CD4-positive, alpha-beta T cell treated with Interferon gamma for 1 hour (primary cell): ENCODE data around the gene HIGD2A.

Source experiments
- DNase-seq: peaks from one replicate; pipeline ENCODE4 v3.0.0-alpha.2; 2020

The HIGD2A gene

GRCh38 chr5:176418251-176418650 is 29.7 kb downstream of the HIGD2A start:
- no peak for DNase-seq

GRCh38 chr5:176420086-176420485 is 31.5 kb downstream of the HIGD2A start:
- no peak for DNase-seq

DNA sequence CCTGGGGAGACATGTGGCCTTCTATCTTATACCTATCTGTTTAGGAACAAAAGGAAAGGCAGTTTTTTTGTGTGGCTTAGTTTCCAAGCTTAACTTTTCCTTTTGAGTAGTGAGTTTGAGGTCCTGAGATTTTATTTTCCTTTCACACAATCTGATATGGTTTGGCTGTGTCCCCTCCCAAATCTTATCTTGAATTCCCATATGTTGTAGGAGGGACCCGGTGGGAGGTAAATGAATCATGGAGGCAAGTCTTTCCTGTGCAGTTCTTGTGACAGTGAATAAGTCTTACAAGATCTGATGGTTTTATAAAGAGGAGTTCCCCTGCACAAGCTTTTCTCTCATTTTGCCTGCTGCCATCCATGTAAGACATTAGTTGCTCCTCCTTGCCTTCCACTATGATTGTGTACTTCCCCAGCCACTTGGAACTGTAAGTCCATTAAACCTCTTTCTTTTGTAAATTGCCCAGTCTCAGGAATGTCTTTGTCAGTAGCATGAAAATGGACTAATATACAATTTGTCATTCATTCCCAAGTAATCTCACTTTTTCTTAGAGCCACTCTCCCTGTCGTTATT is 32.5 kb downstream of the HIGD2A start:
- no peak for DNase-seq

DNA sequence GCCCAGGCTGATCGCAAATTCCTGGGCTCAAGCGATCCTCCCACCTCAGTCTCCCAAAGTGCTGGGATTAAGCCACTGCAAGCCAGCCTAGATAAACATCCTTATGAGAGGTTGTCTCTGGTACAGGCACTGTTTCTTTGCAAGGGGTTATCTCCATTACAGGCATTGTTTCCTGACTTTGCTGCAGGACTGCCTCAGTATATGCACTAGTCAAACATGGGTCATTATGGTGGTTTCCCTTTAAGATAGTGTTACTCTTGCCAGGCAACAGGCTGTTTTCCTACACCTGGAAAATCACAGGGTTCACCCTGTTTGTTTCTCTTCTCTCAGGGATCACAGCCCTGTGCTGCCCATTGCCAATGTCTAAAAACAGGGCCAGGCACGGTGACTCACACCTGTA is 35.6 kb downstream of the HIGD2A start:
- no peak for DNase-seq

DNA sequence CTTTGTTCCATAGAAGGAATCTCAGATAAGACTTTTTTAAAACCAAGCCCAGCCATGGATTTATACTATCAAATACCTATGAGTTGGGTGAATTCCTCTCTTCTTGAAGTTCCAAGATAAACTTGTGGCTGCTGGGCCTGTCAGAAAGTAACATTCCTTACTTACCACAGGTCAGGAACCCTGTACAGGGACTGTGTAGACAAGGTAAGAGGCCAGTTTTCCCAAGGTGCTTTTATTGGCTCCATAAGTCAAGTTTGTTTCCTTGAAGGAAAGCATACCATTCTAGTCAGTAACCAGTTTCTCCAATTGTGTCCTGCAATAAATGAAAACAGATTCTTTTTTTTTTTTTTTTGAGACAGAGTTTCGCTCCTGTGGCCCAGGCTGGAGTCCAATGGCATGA is 36.6 kb downstream of the HIGD2A start:
- no peak for DNase-seq

- DNase-seq, result no peak
Observed at GRCh38 chr5:176425791-176426190, 37.2 kb downstream of the HIGD2A start.

DNA sequence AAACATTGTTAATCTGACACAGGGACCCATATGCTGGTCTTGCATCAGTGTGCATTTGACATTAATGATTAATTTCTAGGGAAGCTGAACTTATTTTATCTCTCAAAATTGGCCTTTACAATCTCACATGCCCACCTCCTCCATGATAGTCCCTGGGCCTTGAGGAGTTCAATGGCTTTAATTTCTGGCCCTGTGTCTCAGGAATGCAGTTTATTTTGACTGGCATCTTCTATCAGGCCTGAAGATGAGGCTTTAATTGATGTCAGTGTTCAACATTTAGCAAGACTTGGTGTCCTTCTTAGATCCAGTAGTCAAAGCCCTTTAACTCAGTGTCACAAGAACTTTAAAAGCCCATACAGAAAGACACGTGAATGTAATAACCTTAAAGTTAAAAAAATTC is 38.3 kb downstream of the HIGD2A start:
- DNase-seq, result no peak

GRCh38 chr5:176427971-176428370 is 39.4 kb downstream of the HIGD2A start:
- no peak for DNase-seq

- DNase-seq, result no peak
Observed at GRCh38 chr5:176429972-176430371, 41.4 kb downstream of the HIGD2A start.

DNA sequence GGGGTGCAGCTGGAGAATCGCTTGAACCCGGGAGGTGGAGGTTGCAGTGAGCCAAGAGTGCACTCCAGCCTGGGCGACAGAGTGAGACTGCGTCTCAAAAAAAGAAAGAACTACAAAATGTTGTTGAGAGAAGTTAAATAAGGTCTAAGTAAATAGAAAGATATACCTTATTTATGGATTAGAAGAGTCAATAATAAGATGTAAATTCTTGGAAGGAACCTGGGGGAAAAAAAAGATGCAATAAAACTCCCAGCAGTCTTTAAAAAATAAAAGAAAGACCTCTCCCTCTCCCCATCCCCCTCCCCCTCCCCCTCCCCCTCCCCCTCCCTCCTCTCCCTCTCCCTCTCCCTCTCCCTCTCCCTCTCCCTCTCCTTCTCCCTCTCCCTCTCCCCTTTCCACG is 44.2 kb downstream of the HIGD2A start:
- DNase-seq, result no peak

- DNase-seq, result no peak
Observed at GRCh38 chr5:176436656-176437055, 48.1 kb downstream of the HIGD2A start.

- DNase-seq, result no peak
Observed at GRCh38 chr5:176438959-176439757, 50.6 kb downstream of the HIGD2A start.
